ENCODE results near the gene ARHGAP44. TPM values are rescaled to one million over a fixed set of nuclear protein-coding genes. Genes with fewer than 3 reads are reported as not detected.

ARHGAP44 gene
- polyA plus RNA-seq, 1 donor from 2014 or later: 5.9 TPM

GRCh38 chr17:12953156-12953555 is 163.9 kb downstream of the ARHGAP44 start:
- no peak overlapping the region for H3K9ac ChIP-seq (ENCODE audit: low read length)
- H3K79me2 ChIP-seq (replicated peaks; ENCODE audit: insufficient read depth, low read length): no peaks in the 10 kb centered on the region
- TF ChIP-seq POLR2AphosphoS5 (IDR thresholded peaks at IDR 0.05): no peak
- no peak for TF ChIP-seq CTCF (IDR thresholded peaks at IDR 0.05; ENCODE audit: poor library complexity, severe bottlenecking)
- TF ChIP-seq EZH2 (IDR thresholded peaks at IDR 0.05; ENCODE audit: borderline replicate concordance, insufficient read depth, low read length, poor library complexity, severe bottlenecking): no peak
- TF ChIP-seq RAD21 (conservative IDR thresholded peaks at IDR 0.05): no peak
- TF ChIP-seq REST (IDR thresholded peaks at IDR 0.05; ENCODE audit: borderline replicate concordance): no peak
- no peak for TF ChIP-seq TAF1 (IDR thresholded peaks at IDR 0.05; ENCODE audit: low read depth)
- no peak for TF ChIP-seq SMC3 (conservative IDR thresholded peaks at IDR 0.05; ENCODE audit: poor library complexity)
- TF ChIP-seq MXI1 (conservative IDR thresholded peaks at IDR 0.05; ENCODE audit: poor library complexity, severe bottlenecking): no peak
- TF ChIP-seq EP300 (conservative IDR thresholded peaks at IDR 0.05; ENCODE audit: poor library complexity, severe bottlenecking): no peak
- no peaks in the 10 kb centered on the region for H3K27me3 ChIP-seq (ENCODE audit: insufficient read depth, low read depth, low read length)
- no peak overlapping the region for H3K27ac ChIP-seq (ENCODE audit: low read length)
- no peaks in the 10 kb centered on the region for H3K9me2 ChIP-seq (ENCODE audit: insufficient read depth, low read length)
- peaks cover 5% of the 10 kb centered on the region for H3K9me3 ChIP-seq (ENCODE audit: low read length)
- H2AFZ ChIP-seq (ENCODE audit: low read depth, low read length): no peak overlapping the region
- H4K20me1 ChIP-seq (ENCODE audit: insufficient read depth): no peaks in the 10 kb centered on the region
- H3K4me2 ChIP-seq (ENCODE audit: low read length): no peak overlapping the region
- H3F3A ChIP-seq (ENCODE audit: insufficient read depth, low read length, poor library complexity, severe bottlenecking): no peaks in the 10 kb centered on the region
- H3K36me3 ChIP-seq (ENCODE audit: insufficient read depth, low read length): peaks cover 6% of the 10 kb centered on the region
- H3K4me3 ChIP-seq (ENCODE audit: low read length): no peak overlapping the region

GRCh38 chr17:12955521-12955920 is 166.2 kb downstream of the ARHGAP44 start:
- peaks cover 6% of the 10 kb centered on the region for H3K36me3 ChIP-seq (ENCODE audit: insufficient read depth, low read length)
- H3K79me2 ChIP-seq (replicated peaks; ENCODE audit: insufficient read depth, low read length): no peaks in the 10 kb centered on the region
- no peaks in the 10 kb centered on the region for H4K20me1 ChIP-seq (ENCODE audit: insufficient read depth)
- H3K9ac ChIP-seq (ENCODE audit: low read length): no peak overlapping the region
- H3K27ac ChIP-seq (ENCODE audit: low read length): no peak overlapping the region
- no peaks in the 10 kb centered on the region for H3K9me2 ChIP-seq (ENCODE audit: insufficient read depth, low read length)
- no peak for TF ChIP-seq RAD21 (conservative IDR thresholded peaks at IDR 0.05)
- no peak for TF ChIP-seq POLR2AphosphoS5 (IDR thresholded peaks at IDR 0.05)
- no peaks in the 10 kb centered on the region for H3K27me3 ChIP-seq (ENCODE audit: insufficient read depth, low read depth, low read length)
- H3K4me3 ChIP-seq (ENCODE audit: low read length): no peak overlapping the region
- H3F3A ChIP-seq (ENCODE audit: insufficient read depth, low read length, poor library complexity, severe bottlenecking): no peaks in the 10 kb centered on the region
- H3K9me3 ChIP-seq (ENCODE audit: low read length): peaks cover 6% of the 10 kb centered on the region
- H2AFZ ChIP-seq (ENCODE audit: low read depth, low read length): no peak overlapping the region
- no peak overlapping the region for H3K4me2 ChIP-seq (ENCODE audit: low read length)

GRCh38 chr17:12958786-12959185 is 169.5 kb downstream of the ARHGAP44 start:
- Histone ChIP-seq H3K9ac (ENCODE audit: low read length) (no peak overlapping the region), H3F3A (ENCODE audit: insufficient read depth, low read length, poor library complexity, severe bottlenecking) (no peaks in the 10 kb centered on the region), H3K36me3 (ENCODE audit: insufficient read depth, low read length) (peaks cover 6% of the 10 kb centered on the region), H3K27me3 (ENCODE audit: insufficient read depth, low read depth, low read length) (no peaks in the 10 kb centered on the region), H3K79me2 (replicated peaks; ENCODE audit: insufficient read depth, low read length) (no peaks in the 10 kb centered on the region), H3K4me3 (ENCODE audit: low read length) (no peak overlapping the region), H3K27ac (ENCODE audit: low read length) (no peak overlapping the region), H4K20me1 (ENCODE audit: insufficient read depth) (no peaks in the 10 kb centered on the region), H3K9me2 (ENCODE audit: insufficient read depth, low read length) (no peaks in the 10 kb centered on the region), H3K9me3 (ENCODE audit: low read length) (peaks cover 6% of the 10 kb centered on the region), H3K4me2 (ENCODE audit: low read length) (no peak overlapping the region), H2AFZ (ENCODE audit: low read depth, low read length) (no peak overlapping the region)
- TF ChIP-seq EP300 (conservative IDR thresholded peaks at IDR 0.05; ENCODE audit: poor library complexity, severe bottlenecking): no peak
- TF ChIP-seq MXI1 (conservative IDR thresholded peaks at IDR 0.05; ENCODE audit: poor library complexity, severe bottlenecking): no peak
- no peak for TF ChIP-seq REST (IDR thresholded peaks at IDR 0.05; ENCODE audit: borderline replicate concordance)
- TF ChIP-seq RAD21 (conservative IDR thresholded peaks at IDR 0.05): no peak
- TF ChIP-seq EZH2 (IDR thresholded peaks at IDR 0.05; ENCODE audit: borderline replicate concordance, insufficient read depth, low read length, poor library complexity, severe bottlenecking): no peak
- TF ChIP-seq CTCF (IDR thresholded peaks at IDR 0.05; ENCODE audit: poor library complexity, severe bottlenecking): no peak
- TF ChIP-seq POLR2AphosphoS5 (IDR thresholded peaks at IDR 0.05): no peak
- TF ChIP-seq TAF1 (IDR thresholded peaks at IDR 0.05; ENCODE audit: low read depth): no peak
- no peak for TF ChIP-seq SMC3 (conservative IDR thresholded peaks at IDR 0.05; ENCODE audit: poor library complexity)
